HG03025 (cell line): ENCODE data around the gene CDKAL1.
"Not testable (repeated sequence)": the region's sequence is repeated elsewhere in the genome, so short reads cannot be mapped to it uniquely, and the experiment has no call there.

Experiments
- ATAC-seq: cut with Tn5 transposase; IDR thresholded peaks from one replicate; pipeline ENCODE4 v1.9.1; 2021; ENCODE audit warnings: mild to moderate bottlenecking, moderate library complexity; ENCODE audit not compliant: unreplicated experiment, low FRiP score

CDKAL1 gene

DNA sequence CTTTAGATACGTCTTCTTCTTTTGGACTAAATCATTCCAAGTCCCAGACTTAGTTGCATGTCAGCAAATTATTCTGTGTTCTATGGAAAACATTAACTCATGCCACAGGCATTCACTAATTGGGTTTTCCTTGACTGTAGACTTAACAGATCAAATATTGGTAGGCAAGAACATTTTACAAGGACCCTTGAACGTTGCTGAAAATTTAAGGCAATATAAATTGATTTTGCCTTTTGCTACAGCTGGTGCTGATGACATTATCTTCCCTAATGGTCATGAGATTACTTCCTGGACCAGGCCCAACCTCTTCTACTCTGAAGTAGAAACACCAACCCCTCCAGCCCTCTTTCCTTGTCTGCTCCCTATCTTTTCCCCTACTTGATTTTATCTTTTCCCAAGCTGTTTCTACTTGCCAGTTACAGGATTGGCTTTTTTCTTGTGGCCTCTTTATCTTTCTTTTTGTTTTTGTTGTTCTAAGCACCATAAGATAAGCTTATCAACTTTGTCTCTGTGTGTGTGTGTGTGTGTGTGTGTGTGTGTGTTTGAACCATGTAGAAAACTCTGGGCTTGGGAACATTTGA, 545.3 kb downstream of the CDKAL1 start:
- ATAC-seq, result no peak

DNA sequence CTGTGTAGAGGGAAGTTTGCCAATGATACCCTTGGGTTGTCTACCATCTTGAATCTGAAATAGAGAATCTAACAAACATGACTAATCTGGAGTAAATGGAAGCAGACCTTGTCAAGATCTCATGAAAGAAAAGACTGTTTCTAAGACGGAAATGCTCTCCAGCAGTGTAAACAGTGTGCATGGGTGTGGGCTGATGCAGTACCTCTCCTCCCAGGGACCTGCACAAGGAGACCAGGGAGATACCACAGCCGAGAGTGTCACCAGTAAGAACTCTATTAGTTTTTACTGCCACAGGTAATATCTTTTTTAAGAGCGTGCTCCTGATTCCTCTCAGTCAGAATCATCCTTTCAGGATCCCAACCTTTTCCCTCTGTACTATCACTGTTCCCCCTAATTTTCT, 546.0 kb downstream of the CDKAL1 start:
- ATAC-seq, result no peak

DNA sequence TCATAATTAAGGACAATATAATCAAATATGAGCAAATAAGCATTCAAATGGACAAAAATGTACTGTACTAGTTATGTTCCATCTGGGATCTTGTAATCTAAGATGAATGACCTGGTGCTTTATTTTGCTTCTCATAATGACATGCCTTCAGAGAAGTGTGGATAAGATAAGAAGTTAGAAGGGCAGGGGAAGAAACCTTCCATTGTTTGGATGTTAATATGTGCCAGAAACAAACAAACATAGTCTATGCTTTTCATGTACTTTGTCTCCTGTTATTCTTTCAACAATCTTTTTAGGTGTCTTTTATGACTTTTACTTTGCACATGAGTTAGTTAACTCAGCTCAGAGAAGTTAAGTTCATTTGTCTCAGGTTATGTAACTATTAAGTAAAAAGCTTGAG, 547.8 kb downstream of the CDKAL1 start:
- no peak for ATAC-seq

GRCh38 chr6:21083708-21084107, 549.5 kb downstream of the CDKAL1 start:
- ATAC-seq, result no peak

- no peak for ATAC-seq
These were observed 550.4 kb downstream of the CDKAL1 start for GRCh38 chr6:21084656-21085055.

DNA sequence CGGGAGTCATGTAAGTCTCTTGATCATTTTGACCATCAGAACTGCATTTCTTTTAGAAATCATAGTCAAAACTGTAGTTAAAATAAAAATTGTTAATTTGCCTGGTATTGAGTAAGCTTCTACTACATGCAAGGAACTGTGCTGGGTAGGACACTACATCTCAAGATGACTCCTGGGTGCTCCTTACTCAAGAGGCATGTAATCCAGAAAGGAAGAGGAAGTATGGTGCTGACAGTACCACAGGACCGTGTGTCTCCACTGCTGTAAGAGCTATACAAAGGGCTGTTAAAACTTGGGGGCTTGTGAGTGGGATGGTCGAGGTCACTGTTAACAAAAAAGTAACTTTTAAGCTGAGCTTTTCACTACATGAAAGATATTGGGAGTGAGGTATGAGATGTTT, 551.0 kb downstream of the CDKAL1 start:
- no peak for ATAC-seq

- ATAC-seq, result no peak
These were observed 551.4 kb downstream of the CDKAL1 start for GRCh38 chr6:21085643-21086042.

GRCh38 chr6:21087188-21087587, 552.9 kb downstream of the CDKAL1 start:
- no peak for ATAC-seq

- no peak for ATAC-seq
These were observed 557.2 kb downstream of the CDKAL1 start for GRCh38 chr6:21091411-21091810.

- ATAC-seq, result not testable (repeated sequence)
These were observed 558.0 kb downstream of the CDKAL1 start for GRCh38 chr6:21092231-21092772.

- ATAC-seq, result no peak
These were observed 561.2 kb downstream of the CDKAL1 start for GRCh38 chr6:21095462-21095861.

DNA sequence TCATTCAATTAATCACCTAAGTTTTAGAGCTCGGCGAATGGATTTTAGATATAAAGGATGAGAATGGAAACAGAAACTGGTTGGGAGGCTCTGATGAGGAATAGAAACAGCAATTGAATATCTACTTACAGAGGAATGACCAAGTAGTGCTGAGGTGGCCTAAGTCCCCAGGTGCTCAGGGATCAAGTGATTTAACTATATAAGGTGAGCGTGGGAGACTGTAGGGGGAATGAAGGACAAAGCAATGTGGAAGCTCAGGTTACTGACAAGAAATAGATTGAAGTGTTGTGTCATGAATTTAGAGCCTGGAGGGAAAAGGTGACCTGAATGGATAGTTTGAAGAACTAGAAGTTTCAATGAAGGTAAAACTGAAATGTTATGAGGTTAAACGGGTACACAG, 563.9 kb downstream of the CDKAL1 start:
- ATAC-seq, result no peak

- ATAC-seq, result no peak
These were observed 564.5 kb downstream of the CDKAL1 start for GRCh38 chr6:21098744-21099143.

DNA sequence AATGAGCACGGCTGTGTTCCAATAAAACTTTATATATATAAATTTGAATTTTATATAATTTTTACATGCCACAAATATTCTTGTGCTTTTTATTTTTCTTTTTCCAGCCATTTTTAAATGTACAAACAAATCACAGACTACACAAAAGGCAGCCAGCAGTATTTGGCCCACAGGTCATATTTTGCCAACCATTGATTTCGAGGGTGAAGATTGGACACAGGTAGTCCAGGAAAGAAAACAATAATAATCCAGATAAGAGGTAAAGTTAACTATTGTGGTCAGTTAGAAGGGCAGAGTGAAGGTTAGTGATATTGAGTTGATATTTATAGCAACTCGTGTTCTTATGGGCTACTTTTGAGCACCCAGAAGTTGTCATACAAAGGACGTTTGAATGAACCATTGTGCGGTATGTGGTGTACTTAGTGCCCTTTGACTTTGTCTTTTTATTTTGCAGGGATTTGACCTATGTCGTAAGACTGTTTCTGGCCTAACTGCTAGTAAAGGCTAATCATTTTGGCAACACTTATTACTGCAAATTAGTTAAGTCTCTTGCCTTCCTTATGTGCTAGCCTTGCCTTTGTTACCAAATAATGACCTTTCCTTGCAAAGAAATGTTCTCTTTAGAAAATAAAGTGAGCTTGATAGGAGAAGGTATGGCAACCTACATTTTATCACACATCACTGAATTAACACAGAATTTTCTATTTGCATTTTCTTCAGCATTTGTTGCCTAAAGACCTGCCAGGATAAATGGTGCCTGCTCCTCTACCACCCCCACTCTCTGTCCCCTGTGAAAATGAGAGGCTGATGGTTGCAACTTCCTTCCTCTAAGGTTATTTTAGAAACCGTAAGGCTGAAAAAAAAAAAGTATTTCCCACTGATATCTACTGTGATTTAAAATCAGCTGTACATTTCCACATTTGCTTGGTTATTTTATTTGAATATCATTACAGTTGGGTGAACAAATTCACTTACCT, 565.4 kb downstream of the CDKAL1 start:
- no peak for ATAC-seq

GRCh38 chr6:21100991-21101390, 566.7 kb downstream of the CDKAL1 start:
- ATAC-seq, result no peak

GRCh38 chr6:21101694-21102093, 567.4 kb downstream of the CDKAL1 start:
- ATAC-seq, result no peak

GRCh38 chr6:21102201-21102600, 567.9 kb downstream of the CDKAL1 start:
- no peak for ATAC-seq

DNA sequence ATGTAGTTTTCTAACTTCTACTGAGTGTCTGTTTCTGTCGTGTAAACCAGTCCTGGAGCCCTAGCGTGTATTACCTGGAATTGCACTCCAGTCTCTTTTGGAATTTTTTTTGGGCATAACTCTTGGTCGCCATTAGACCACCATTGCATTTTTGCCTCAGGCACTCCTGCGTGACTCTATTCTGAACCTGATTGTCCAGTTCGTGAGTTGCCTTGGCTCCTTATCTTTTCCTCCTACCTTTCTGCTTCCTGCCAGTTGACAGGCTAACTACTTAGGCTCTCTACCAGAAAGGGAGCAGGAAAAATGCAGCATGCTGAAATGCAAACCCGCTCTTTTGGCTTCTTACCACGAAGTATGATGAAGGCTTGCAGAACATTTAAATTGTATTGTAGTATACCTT, 568.4 kb downstream of the CDKAL1 start:
- no peak for ATAC-seq

DNA sequence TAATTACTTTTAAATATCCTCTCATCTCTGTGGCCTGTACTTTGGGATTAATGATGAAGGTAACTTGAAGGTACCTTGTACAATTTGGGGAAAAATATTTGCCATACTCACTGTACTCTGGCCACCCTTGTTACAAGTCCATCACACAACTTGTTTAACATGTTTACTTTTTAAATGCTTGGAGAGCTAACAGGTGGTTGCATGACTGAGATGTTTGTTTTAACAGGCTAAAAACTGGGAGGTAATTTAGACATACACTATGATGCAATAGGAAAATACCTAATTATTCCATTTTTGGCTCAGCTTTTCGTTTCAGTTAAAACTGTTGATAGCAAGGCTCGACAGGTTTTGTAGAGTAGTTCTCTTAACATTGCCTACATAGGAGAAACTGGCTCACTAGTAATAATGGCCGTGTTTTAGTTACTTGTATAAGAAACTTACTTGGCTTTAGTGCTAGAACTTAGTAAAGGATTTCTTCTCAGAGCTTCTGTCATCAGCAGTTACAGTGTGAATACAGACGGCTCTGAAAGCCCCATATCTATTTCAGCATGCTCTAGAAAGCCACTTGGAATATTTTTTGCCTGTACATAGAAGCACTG, 569.5 kb downstream of the CDKAL1 start:
- no peak for ATAC-seq

DNA sequence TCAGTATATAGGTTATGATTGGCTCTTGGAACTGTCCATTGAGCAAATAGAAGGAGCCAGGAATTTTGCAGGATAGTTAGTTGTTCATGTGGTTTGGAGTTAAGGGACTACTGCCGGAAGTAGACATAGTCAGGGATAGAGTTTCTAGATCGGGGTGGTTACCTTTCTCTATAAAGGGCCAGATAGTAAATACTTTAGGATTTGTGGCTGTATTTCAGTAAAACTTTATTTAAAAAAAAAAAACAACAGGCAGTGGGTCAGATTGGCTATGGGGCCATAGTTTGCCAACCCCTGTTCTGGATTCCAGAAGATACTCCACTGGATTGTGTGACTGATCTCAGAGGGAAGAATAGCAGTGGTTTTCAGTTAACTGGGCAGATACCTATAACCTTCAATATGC, 570.0 kb downstream of the CDKAL1 start:
- ATAC-seq, result no peak

DNA sequence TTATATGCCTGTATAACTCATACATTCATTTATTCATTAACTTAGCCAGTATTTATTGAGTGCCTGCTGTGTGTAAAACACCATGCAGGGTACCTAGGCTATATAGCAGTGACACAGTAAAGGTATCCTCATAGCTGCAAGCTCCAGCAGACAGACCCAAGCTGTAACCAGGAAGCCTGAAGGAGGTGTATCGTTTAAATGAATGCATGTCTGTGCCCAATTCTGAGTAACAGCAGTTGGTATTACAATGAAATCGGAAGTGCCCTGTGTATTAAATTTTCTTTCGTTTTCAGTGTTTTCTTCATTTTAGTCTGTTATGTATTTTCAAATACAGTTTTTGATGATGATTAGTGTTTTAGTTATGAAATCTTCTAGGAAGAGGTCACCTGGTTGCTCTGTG, 573.5 kb downstream of the CDKAL1 start:
- no peak for ATAC-seq
